CD14-positive monocyte (primary cell): ENCODE measurements around the gene PIGV. TPM values are rescaled to one million over a fixed set of nuclear protein-coding genes. Genes with fewer than 3 reads are reported as not detected.

Experiments used
- DNase-seq, 3 donors: peaks; one replicate each; pipeline ENCODE4 v3.0.0-alpha.2; 2011 to 2022
- H2AFZ ChIP-seq: 2 replicates; pipeline ENCODE4 v1.6.0; 2012; ENCODE audit warnings: mild to moderate bottlenecking, low read depth, low read length, inconsistent platforms; ENCODE audit not compliant: insufficient read depth, poor library complexity, severe bottlenecking
- H3K27ac ChIP-seq, 2 donors: 1 replicate in 1 of 2; 2 replicates in 1 of 2; pipeline ENCODE4 v1.5.1; 2012 to 2013; ENCODE audit warnings: low read length in 2 of 2, control low read depth in 1 of 2, inconsistent platforms in 1 of 2, low read depth in 1 of 2, mild to moderate bottlenecking in 1 of 2
- H3K27me3 ChIP-seq, 2 donors: one replicate each; pipeline versions ENCODE4 v1.6.0 to v1.6.1; 2011 to 2013; ENCODE audit warnings: low read length in 2 of 2; ENCODE audit not compliant: control insufficient read depth in 2 of 2, insufficient read depth in 2 of 2
- H3K36me3 ChIP-seq, 2 donors: replicated peaks in 1 of 2; 1 replicate in 1 of 2; 2 replicates in 1 of 2; pipeline versions ENCODE4 v1.5.1 to v1.6.1; 2012 to 2013; ENCODE audit warnings: low read length in 2 of 2, control low read depth in 1 of 2, inconsistent platforms in 1 of 2, mild to moderate bottlenecking in 1 of 2; ENCODE audit not compliant: insufficient read depth in 2 of 2, control insufficient read depth in 1 of 2
- H3K4me1 ChIP-seq, 2 donors: 1 replicate in 1 of 2; 2 replicates in 1 of 2; pipeline versions ENCODE4 v1.5.1 to v1.6.1; 2012 to 2013; ENCODE audit warnings: low read length in 2 of 2, control low read depth in 1 of 2, inconsistent platforms in 1 of 2, mild to moderate bottlenecking in 1 of 2, moderate library complexity in 1 of 2; ENCODE audit not compliant: insufficient read depth in 2 of 2, control insufficient read depth in 1 of 2
- H3K4me2 ChIP-seq: replicated peaks from 2 replicates; pipeline ENCODE3; 2012; ENCODE audit warnings: low read length, moderate library complexity, mild to moderate bottlenecking; ENCODE audit not compliant: poor library complexity, severe bottlenecking; ENCODE audit errors: extremely low read depth
- H3K4me3 ChIP-seq, 3 experiments: fragments of 200-600 bp in 1 of 3; sonication (generic) in 1 of 3; replicated peaks in 1 of 3; 1 replicate in 2 of 3; 2 replicates in 1 of 3; pipeline ENCODE4 v1.5.1; 2011 to 2013; ENCODE audit warnings: low read length in 3 of 3, mild to moderate bottlenecking in 3 of 3, control low read depth in 2 of 3, low read depth in 2 of 3, inconsistent platforms in 1 of 3, moderate library complexity in 1 of 3
- H3K79me2 ChIP-seq: 2 replicates; pipeline ENCODE4 v1.6.0; 2012; ENCODE audit warnings: mild to moderate bottlenecking, control low read depth, inconsistent platforms, low read length, moderate library complexity; ENCODE audit not compliant: insufficient read depth
- H3K9ac ChIP-seq: 2 replicates; pipeline ENCODE4 v1.6.0; 2017; ENCODE audit warnings: low read length, mild to moderate bottlenecking; ENCODE audit not compliant: insufficient read depth, poor library complexity, severe bottlenecking
- H3K9me3 ChIP-seq, 2 donors: replicated peaks in 1 of 2; 1 replicate in 1 of 2; 2 replicates in 1 of 2; pipeline versions ENCODE4 v1.5.1 to v1.6.1; 2012 to 2013; ENCODE audit warnings: low read length in 2 of 2, control low read depth in 1 of 2; ENCODE audit not compliant: control insufficient read depth in 1 of 2, insufficient read depth in 1 of 2
- H4K20me1 ChIP-seq: 2 replicates; pipeline ENCODE4 v1.6.0; 2012; ENCODE audit warnings: mild to moderate bottlenecking, low read length, control low read depth, moderate library complexity; ENCODE audit not compliant: insufficient read depth
- H3K27ac Mint-ChIP-seq, 7 donors: one replicate each; pipeline ENCODE4 v1.8.0; 2020; ENCODE audit warnings: mild to moderate bottlenecking in 7 of 7, mixed read lengths in 7 of 7, moderate library complexity in 6 of 7, inconsistent platforms in 2 of 7
- H3K27me3 Mint-ChIP-seq, 3 donors: one replicate each; pipeline ENCODE4 v1.8.0; 2021 to 2022; ENCODE audit warnings: low read depth in 3 of 3, mild to moderate bottlenecking in 3 of 3, mixed read lengths in 3 of 3, moderate library complexity in 3 of 3, inconsistent platforms in 1 of 3
- H3K36me3 Mint-ChIP-seq, 2 donors: one replicate each; pipeline ENCODE4 v1.8.0; 2020; ENCODE audit warnings: mixed read lengths in 2 of 2, inconsistent platforms in 1 of 2, mild to moderate bottlenecking in 1 of 2
- H3K4me1 Mint-ChIP-seq: one replicate; pipeline ENCODE4 v1.8.0; 2020; ENCODE audit warnings: mild to moderate bottlenecking, mixed read lengths
- H3K4me3 Mint-ChIP-seq, 2 donors: one replicate each; pipeline ENCODE4 v1.8.0; 2020; ENCODE audit warnings: mild to moderate bottlenecking in 2 of 2, mixed read lengths in 2 of 2, moderate library complexity in 1 of 2
- H3K9me3 Mint-ChIP-seq, 7 donors: one replicate each; pipeline ENCODE4 v1.8.0; 2020 to 2022; ENCODE audit warnings: mixed read lengths in 7 of 7, mild to moderate bottlenecking in 6 of 7, moderate library complexity in 6 of 7, inconsistent platforms in 2 of 7
- WGBS: methylation state at CpG from one replicate; pipeline ENCODE4 v1.1.5; 2013; ENCODE audit warnings: missing lambda C conversion rate; ENCODE audit not compliant: insufficient coverage; 5-methylcytosine and 5-hydroxymethylcytosine counted together
- intact Hi-C, 2 donors: fragments of 100-400 bp; cut with micrococcal nuclease; formaldehyde crosslinking; loops; one replicate each; pipeline versions ENCODE4 v1.15.0 to v1.15.1; 2023
- polyA plus RNA-seq, 3 donors: library from polyadenylated mRNA; depleted of rRNA in 1 of 3; unstranded in 2 of 3; stranded (reverse) in 1 of 3; fragments of 300-500 nt in 2 of 3; fragments of >200 nt in 1 of 3; fragmentation: Illumina TruSeq in 2 of 3; gene quantifications; 1 replicate in 2 of 3; 2 replicates in 1 of 3; pipeline ENCODE4 v1.2.3, GENCODE V29; 2012 to 2021
- TF ChIP-seq, protein P1 (sequence below): fragments of 200-600 bp; IDR thresholded peaks from one replicate; pipeline ENCODE4 v1.8.0; 2022; ENCODE audit warnings: antibody characterized with exemption, mild to moderate bottlenecking

The PIGV gene
- polyA plus RNA-seq, 3 donors: 5.7 to 9.5 (median 8.3) TPM

DNA sequence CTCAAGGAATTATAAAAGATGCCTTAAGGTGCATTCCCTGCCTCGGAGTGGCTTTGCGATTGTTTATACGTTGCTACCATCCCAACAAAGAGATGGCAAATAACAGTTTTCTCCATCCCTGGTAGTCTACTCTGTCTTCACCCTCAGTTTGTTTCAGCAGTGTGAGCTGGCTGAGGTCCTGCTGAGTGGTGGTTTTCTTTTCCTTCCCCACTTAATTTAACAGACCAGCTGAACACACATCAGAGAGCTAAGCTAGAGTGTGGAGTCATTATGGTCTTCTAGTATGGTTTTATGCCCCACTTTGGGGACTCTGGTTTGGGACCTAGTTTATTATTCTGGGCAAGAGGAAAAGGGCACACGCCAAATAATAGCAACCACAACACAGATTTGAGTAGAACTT, 2.2 kb downstream of the PIGV start:
- H3K36me3 ChIP-seq: peaks cover 14 to 36% of the 10 kb centered on the region in 2 donors
- H3K9me3 ChIP-seq: no peaks in the 10 kb centered on the region
- no peaks in the 10 kb centered on the region for H3K27me3 ChIP-seq
- peaks cover 28% of the 10 kb centered on the region for H3K79me2 ChIP-seq
- WGBS: no CpG with 5 or more reads among the region's 4 CpGs
- no peaks in the 10 kb centered on the region for H4K20me1 ChIP-seq
- TF ChIP-seq, protein P1, sequence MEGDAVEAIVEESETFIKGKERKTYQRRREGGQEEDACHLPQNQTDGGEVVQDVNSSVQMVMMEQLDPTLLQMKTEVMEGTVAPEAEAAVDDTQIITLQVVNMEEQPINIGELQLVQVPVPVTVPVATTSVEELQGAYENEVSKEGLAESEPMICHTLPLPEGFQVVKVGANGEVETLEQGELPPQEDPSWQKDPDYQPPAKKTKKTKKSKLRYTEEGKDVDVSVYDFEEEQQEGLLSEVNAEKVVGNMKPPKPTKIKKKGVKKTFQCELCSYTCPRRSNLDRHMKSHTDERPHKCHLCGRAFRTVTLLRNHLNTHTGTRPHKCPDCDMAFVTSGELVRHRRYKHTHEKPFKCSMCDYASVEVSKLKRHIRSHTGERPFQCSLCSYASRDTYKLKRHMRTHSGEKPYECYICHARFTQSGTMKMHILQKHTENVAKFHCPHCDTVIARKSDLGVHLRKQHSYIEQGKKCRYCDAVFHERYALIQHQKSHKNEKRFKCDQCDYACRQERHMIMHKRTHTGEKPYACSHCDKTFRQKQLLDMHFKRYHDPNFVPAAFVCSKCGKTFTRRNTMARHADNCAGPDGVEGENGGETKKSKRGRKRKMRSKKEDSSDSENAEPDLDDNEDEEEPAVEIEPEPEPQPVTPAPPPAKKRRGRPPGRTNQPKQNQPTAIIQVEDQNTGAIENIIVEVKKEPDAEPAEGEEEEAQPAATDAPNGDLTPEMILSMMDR: no peak
- H3K4me3 ChIP-seq: no peak overlapping the region
- no peaks in the 10 kb centered on the region for H3K9me3 Mint-ChIP-seq
- peaks cover 22 to 24% of the 10 kb centered on the region in 2 donors for H3K36me3 Mint-ChIP-seq
- no peak overlapping the region for H3K4me3 Mint-ChIP-seq
- H3K4me1 ChIP-seq: peaks cover 31 to 39% of the 10 kb centered on the region in 2 donors
- H3K27ac Mint-ChIP-seq: peak overlapping the region in 2 of 7 donors; percentile 21 to 46
- intact Hi-C loops: loop anchor here (2.0 to 5.0 kb wide), 3 partner anchors 48 to 289 kb away; partner anchors contain the start of gene ARID1A (in 1 of the 2)
- H3K4me1 Mint-ChIP-seq: peaks cover 43% of the 10 kb centered on the region
- H3K27ac ChIP-seq: no peak overlapping the region
- no peak overlapping the region for H3K9ac ChIP-seq
- DNase-seq: no peak
- H3K27me3 Mint-ChIP-seq: peaks cover 0 to 2% (median 0%) of the 10 kb centered on the region in 3 donors
- H2AFZ ChIP-seq: no peak overlapping the region
- H3K4me2 ChIP-seq: no peak overlapping the region

DNA sequence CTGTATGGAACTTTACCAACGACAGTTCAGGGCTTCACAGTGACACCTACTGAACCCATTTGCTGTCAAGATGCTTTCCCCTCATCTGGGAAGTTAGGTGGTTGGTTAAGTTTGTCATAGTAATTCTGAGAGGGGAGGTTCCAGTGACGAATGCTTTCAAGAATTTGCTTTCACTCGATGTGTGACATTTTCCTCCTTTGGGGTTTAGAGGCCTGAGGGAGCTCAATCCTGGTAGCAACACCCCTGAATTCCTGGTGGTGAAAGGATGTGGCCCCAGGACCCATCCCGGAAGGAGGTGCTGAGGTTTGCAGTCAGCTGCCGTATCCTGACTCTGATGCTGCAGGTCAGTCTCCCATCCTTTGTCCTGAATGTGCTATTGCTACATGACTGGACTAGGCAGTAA, 2.8 kb downstream of the PIGV start:
- Histone ChIP-seq H3K27me3 (no peaks in the 10 kb centered on the region), H3K36me3 (peaks cover 17 to 41% of the 10 kb centered on the region in 2 donors), H3K79me2 (peaks cover 22% of the 10 kb centered on the region), H3K27ac (no peak overlapping the region), H3K4me1 (peaks cover 25 to 33% of the 10 kb centered on the region in 2 donors), H3K4me2 (no peak overlapping the region), H3K9ac (no peak overlapping the region), H4K20me1 (no peaks in the 10 kb centered on the region), H2AFZ (no peak overlapping the region), H3K4me3 (no peak overlapping the region), H3K9me3 (no peaks in the 10 kb centered on the region)
- no peak for DNase-seq
- WGBS: 74% methylated on average over 4 of the region's 5 CpGs
- H3K27ac Mint-ChIP-seq: peak overlapping the region in 1 of 7 donors; percentile 60
- H3K4me1 Mint-ChIP-seq: peaks cover 37% of the 10 kb centered on the region
- TF ChIP-seq, protein P1: no peak
- H3K9me3 Mint-ChIP-seq: no peaks in the 10 kb centered on the region
- H3K4me3 Mint-ChIP-seq: no peak overlapping the region
- H3K36me3 Mint-ChIP-seq: peaks cover 26 to 30% of the 10 kb centered on the region in 2 donors
- H3K27me3 Mint-ChIP-seq: peaks cover 0 to 2% (median 0%) of the 10 kb centered on the region in 3 donors
- intact Hi-C loops: no loop called here
